Esophagus squamous epithelium (tissue), 5 donors: ENCODE measurements around the gene LBR. TPM values are rescaled to one million over a fixed set of nuclear protein-coding genes. Genes with fewer than 3 reads are reported as not detected.

Experiments
- DNase-seq: peaks from one replicate; lab custom pipeline; 2025; lab: John Stamatoyannopoulos, UW
- H3K27ac ChIP-seq, 4 donors: fragments of 200-600 bp; sonication (generic); one replicate each; pipeline ENCODE4 v1.5.1; 2016 to 2019; ENCODE audit warnings: mild to moderate bottlenecking in 1 of 4
- H3K27me3 ChIP-seq, 4 donors: fragments of 200-600 bp; sonication (generic); 1 replicate in 3 of 4; 2 replicates in 1 of 4; pipeline versions ENCODE4 v1.5.1 to v1.6.0; 2017 to 2021; ENCODE audit warnings: antibody characterized with exemption in 1 of 4
- H3K36me3 ChIP-seq, 3 donors: fragments of 200-600 bp; sonication (generic); one replicate each; pipeline ENCODE4 v1.5.1; 2016 to 2019
- H3K4me1 ChIP-seq, 3 donors: fragments of 200-600 bp; sonication (generic); one replicate each; pipeline ENCODE4 v1.5.1; 2017 to 2019
- H3K4me3 ChIP-seq, 4 donors: fragments of 200-600 bp; sonication (generic); 1 replicate in 3 of 4; 2 replicates in 1 of 4; pipeline ENCODE4 v1.5.1; 2016 to 2019; ENCODE audit warnings: mild to moderate bottlenecking in 2 of 4, moderate library complexity in 1 of 4
- H3K9me3 ChIP-seq, 3 donors: fragments of 200-600 bp; sonication (generic); one replicate each; pipeline ENCODE4 v1.5.1; 2016 to 2019
- POLR2A ChIP-seq, 4 donors: fragments of 450-650 bp; IDR thresholded peaks; one replicate each; pipeline ENCODE4 v1.6.1; 2017; ENCODE audit warnings: antibody characterized with exemption in 4 of 4, mild to moderate bottlenecking in 4 of 4, moderate library complexity in 3 of 4
- WGBS, 2 donors: methylation state at CpG; one replicate each; pipeline ENCODE4 v1.1.5; 2018; 5-methylcytosine and 5-hydroxymethylcytosine counted together
- intact Hi-C: fragments of 100-400 bp; cut with DNase I; formaldehyde crosslinking; loops from one replicate; pipeline ENCODE4 v1.15.0; 2022
- total RNA-seq, 4 donors: library from RNA; depleted of rRNA; stranded (reverse); fragments of >200 nt; gene quantifications; one replicate each; pipeline ENCODE4 v1.1.0, GENCODE V29; 2016
- TF ChIP-seq, protein P1 (sequence below), 6 experiments: fragments of 450-650 bp in 4 of 6; fragments of 200-600 bp in 2 of 6; sonication (generic) in 2 of 6; IDR thresholded peaks; one replicate each; pipeline ENCODE4 v1.5.1; 2016 to 2019; ENCODE audit warnings: antibody characterized with exemption in 6 of 6, mild to moderate bottlenecking in 4 of 6, moderate library complexity in 4 of 6
- donor health status: DM: yes; HTN: yes; CAD: no.

LBR gene
- total RNA-seq, 4 donors from 2014 or later, result 39.8 to 50.0 (median 42.9) TPM

DNA sequence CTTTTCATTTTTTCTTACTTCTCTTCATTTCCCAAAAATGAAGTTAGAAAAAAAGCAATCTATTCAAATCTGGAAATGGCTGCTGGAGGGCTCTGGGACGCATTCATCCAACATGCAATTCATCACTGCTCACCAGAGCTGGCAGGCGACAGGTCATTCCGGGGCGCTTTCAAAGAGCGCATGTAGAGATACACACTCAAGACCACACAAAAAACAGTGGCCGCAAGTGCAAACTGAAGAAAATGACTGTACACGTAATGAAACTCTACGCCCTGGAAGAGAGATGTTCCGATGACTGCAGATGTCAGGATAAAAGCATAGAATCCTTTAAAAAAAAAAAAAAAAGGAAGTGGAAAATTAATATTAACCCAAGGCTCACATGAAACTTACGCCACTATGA, 15.5 kb downstream of the LBR start:
- no peaks in the 10 kb centered on the region for H3K9me3 ChIP-seq
- 85 to 98% methylated on average over 10 of the region's 10 CpGs for WGBS, 2 donors
- peaks cover 16 to 100% (median 59%) of the 10 kb centered on the region in 3 donors for H3K36me3 ChIP-seq
- H3K27ac ChIP-seq, result no peak overlapping the region
- no peak overlapping the region for H3K4me3 ChIP-seq
- H3K4me1 ChIP-seq, result no peaks in the 10 kb centered on the region
- TF ChIP-seq POLR2A (IDR thresholded peaks at IDR 0.05), result no peak
- TF ChIP-seq, protein P1, sequence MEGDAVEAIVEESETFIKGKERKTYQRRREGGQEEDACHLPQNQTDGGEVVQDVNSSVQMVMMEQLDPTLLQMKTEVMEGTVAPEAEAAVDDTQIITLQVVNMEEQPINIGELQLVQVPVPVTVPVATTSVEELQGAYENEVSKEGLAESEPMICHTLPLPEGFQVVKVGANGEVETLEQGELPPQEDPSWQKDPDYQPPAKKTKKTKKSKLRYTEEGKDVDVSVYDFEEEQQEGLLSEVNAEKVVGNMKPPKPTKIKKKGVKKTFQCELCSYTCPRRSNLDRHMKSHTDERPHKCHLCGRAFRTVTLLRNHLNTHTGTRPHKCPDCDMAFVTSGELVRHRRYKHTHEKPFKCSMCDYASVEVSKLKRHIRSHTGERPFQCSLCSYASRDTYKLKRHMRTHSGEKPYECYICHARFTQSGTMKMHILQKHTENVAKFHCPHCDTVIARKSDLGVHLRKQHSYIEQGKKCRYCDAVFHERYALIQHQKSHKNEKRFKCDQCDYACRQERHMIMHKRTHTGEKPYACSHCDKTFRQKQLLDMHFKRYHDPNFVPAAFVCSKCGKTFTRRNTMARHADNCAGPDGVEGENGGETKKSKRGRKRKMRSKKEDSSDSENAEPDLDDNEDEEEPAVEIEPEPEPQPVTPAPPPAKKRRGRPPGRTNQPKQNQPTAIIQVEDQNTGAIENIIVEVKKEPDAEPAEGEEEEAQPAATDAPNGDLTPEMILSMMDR (IDR thresholded peaks at IDR 0.05), result no peak
- intact Hi-C loops, result no loop called here
- no peaks in the 10 kb centered on the region for H3K27me3 ChIP-seq
- no peak for DNase-seq

DNA sequence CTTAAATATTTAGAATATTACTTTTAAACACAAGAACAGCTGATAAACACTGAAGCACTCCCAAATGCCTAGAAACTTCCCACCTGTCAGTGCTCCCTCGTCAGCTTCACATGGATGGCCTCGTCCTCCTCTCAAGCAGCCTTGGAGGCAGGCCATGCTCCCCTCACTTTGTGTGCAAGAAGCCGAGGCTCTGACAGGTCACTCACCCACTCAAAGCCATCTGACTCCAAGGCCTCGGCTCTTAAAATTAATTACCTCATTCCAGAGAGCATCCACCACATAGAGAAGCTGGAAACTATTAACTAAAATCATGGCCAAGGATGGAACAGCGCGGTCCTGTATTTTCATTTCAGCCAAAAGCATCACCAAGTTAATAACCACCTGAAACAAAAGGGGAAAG, 17.8 kb downstream of the LBR start:
- no peak overlapping the region for H3K27ac ChIP-seq
- H3K4me1 ChIP-seq, result no peaks in the 10 kb centered on the region
- 79 to 84% methylated on average over 3 to 5 of the region's 6 CpGs for WGBS, 2 donors
- no peak for DNase-seq
- H3K9me3 ChIP-seq, result no peaks in the 10 kb centered on the region
- H3K36me3 ChIP-seq, result peaks cover 15 to 100% (median 51%) of the 10 kb centered on the region in 3 donors
- H3K27me3 ChIP-seq, result no peaks in the 10 kb centered on the region
- H3K4me3 ChIP-seq, result no peak overlapping the region
- intact Hi-C loops, result no loop called here
- no peak for TF ChIP-seq POLR2A (IDR thresholded peaks at IDR 0.05)
- TF ChIP-seq, protein P1 (IDR thresholded peaks at IDR 0.05), result no peak

DNA sequence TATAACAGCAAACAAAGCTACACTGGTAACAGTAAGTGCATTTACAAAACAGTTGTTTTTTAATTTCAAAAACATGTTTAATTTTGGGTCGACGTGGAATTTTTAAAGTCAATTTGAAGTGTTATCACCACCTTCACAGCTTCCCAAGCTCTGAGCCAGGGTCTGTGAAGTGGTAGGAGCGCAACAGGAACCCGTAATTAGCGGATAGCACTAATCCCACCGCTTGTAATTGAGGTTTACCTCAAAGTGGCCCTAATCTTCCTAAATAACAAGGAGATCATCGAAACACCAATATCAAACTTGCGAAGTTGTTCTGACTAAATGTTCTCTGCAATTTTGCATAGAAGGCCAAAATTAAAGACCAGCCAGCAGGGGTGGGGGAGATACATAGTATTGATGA, 18.8 kb downstream of the LBR start:
- DNase-seq, result no peak
- intact Hi-C loops, result no loop called here
- Histone ChIP-seq H3K4me1 (no peaks in the 10 kb centered on the region), H3K27ac (no peak overlapping the region), H3K9me3 (no peaks in the 10 kb centered on the region), H3K4me3 (no peak overlapping the region), H3K27me3 (no peaks in the 10 kb centered on the region), H3K36me3 (peaks cover 8 to 100% (median 48%) of the 10 kb centered on the region in 3 donors)
- 84 to 90% methylated on average over 8 of the region's 8 CpGs for WGBS, 2 donors
- TF ChIP-seq, protein P1 (IDR thresholded peaks at IDR 0.05), result no peak
- no peak for TF ChIP-seq POLR2A (IDR thresholded peaks at IDR 0.05)

DNA sequence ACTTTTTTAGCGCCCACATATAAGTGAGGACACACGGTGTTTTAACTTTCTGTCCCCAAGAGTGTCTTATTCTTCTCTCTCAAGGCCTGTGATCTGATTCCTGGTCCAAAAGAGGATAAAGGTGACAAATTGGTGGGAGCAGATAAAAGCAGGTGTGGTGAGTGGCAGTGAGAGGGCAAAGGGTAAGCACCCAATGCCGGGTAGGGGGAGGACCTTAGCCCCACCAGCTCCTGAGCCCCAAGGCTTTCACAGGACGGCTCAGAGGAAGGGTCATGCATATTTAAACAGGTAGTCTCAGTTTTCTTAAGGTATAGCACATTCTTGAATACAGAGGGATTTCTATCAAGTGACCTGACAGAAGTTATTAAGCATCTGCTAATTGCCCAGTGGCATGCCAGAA, 19.6 kb downstream of the LBR start:
- DNase-seq, result no peak
- Histone ChIP-seq H3K36me3 (peaks cover 7 to 100% (median 44%) of the 10 kb centered on the region in 3 donors), H3K4me3 (no peak overlapping the region), H3K27ac (no peak overlapping the region), H3K9me3 (no peaks in the 10 kb centered on the region), H3K4me1 (no peaks in the 10 kb centered on the region), H3K27me3 (no peaks in the 10 kb centered on the region)
- TF ChIP-seq, protein P1 (IDR thresholded peaks at IDR 0.05), result no peak
- no peak for TF ChIP-seq POLR2A (IDR thresholded peaks at IDR 0.05)
- WGBS, 2 donors, result 84 to 86% methylated on average over 4 of the region's 4 CpGs
- intact Hi-C loops, result no loop called here

DNA sequence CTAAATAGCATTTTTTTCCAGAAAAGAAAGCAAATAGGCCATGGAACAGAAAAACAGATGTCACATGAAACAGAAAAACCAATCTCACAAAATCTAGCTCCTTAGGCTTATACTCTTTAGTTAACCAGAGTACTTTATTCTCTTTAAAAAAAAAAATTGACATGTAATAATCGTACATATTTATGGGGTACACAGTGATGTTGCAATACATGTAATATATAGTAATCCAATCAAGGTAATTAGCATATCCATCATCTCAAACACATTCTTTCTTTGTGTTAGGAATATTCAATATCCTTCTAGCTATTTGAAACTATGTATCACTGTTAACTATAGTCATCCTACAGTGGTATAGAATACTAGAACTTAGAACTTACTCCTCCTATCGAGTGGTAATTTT, 20.1 kb downstream of the LBR start:
- WGBS, 2 donors, result 90 to 95% methylated on average over 2 of the region's 2 CpGs
- no peak for TF ChIP-seq POLR2A (IDR thresholded peaks at IDR 0.05)
- TF ChIP-seq, protein P1 (IDR thresholded peaks at IDR 0.05), result no peak

More for the DNA sequence above, 20.1 kb downstream of the LBR start:
- DNase-seq, result no peak
- H3K9me3 ChIP-seq, result no peaks in the 10 kb centered on the region
- no peaks in the 10 kb centered on the region for H3K27me3 ChIP-seq
- no peaks in the 10 kb centered on the region for H3K4me1 ChIP-seq
- no peak overlapping the region for H3K27ac ChIP-seq
- H3K4me3 ChIP-seq, result no peak overlapping the region
- intact Hi-C loops, result no loop called here
- H3K36me3 ChIP-seq, result peaks cover 7 to 100% (median 41%) of the 10 kb centered on the region in 3 donors
